Heart right ventricle (tissue), 16 donors: ENCODE data around the gene CLTA. TPM values are rescaled to one million over a fixed set of nuclear protein-coding genes. Genes with fewer than 3 reads are reported as not detected.

Experiments used
- ATAC-seq, 8 donors: fragments of 200-7000 bp; cut with Tn5 transposase; one replicate each; pipeline ENCODE4 v1.9.1; 2020; ENCODE audit warnings: mild to moderate bottlenecking in 8 of 8, moderate library complexity in 8 of 8, moderate number of reproducible peaks in 1 of 8
- DNase-seq, 2 donors: peaks; one replicate each; pipeline ENCODE4 v3.0.0-alpha.2; 2020
- H3K27ac ChIP-seq, 10 donors: fragments of 200-600 bp; sonication (generic) in 2 of 10; one replicate each; pipeline versions ENCODE4 v1.5.0 to v1.8.0; 2020 to 2022; ENCODE audit warnings: mild to moderate bottlenecking in 3 of 10
- H3K27me3 ChIP-seq, 7 donors: fragments of 200-600 bp; one replicate each; pipeline ENCODE4 v1.8.0; 2021 to 2022; ENCODE audit warnings: mild to moderate bottlenecking in 2 of 7
- H3K36me3 ChIP-seq, 9 donors: fragments of 200-600 bp; sonication (generic) in 1 of 9; one replicate each; pipeline versions ENCODE4 v1.5.0 to v1.8.0; 2020 to 2022; ENCODE audit warnings: mild to moderate bottlenecking in 2 of 9
- H3K4me1 ChIP-seq, 9 donors: fragments of 200-600 bp; sonication (generic) in 1 of 9; one replicate each; pipeline versions ENCODE4 v1.5.0 to v1.8.0; 2020 to 2022; ENCODE audit warnings: mild to moderate bottlenecking in 4 of 9
- H3K4me3 ChIP-seq, 10 donors: fragments of 200-600 bp; sonication (generic) in 2 of 10; one replicate each; pipeline versions ENCODE4 v1.5.0 to v1.8.0; 2020 to 2022; ENCODE audit warnings: mild to moderate bottlenecking in 7 of 10, moderate library complexity in 2 of 10
- H3K9me3 ChIP-seq, 11 donors: fragments of 200-600 bp in 10 of 11; sonication (generic) in 2 of 11; one replicate each; pipeline versions ENCODE4 v1.5.0 to v1.8.0; 2013 to 2022; ENCODE audit warnings: mild to moderate bottlenecking in 2 of 11, control low read depth in 1 of 11, moderate library complexity in 1 of 11
- CTCF ChIP-seq, 9 donors: fragments of 200-600 bp; sonication (generic) in 2 of 9; IDR thresholded peaks; one replicate each; pipeline versions ENCODE4 v1.5.0 to v1.8.0; 2021 to 2022; ENCODE audit warnings: antibody characterized with exemption in 9 of 9, mild to moderate bottlenecking in 5 of 9, moderate library complexity in 1 of 9
- WGBS, 2 donors: extraction: QIAGEN DNeasy Blood & Tissue Kit; methylation state at CpG; one replicate each; pipeline ENCODE4 v1.1.7; 2013; ENCODE audit warnings: inconsistent platforms in 1 of 2; 5-methylcytosine and 5-hydroxymethylcytosine counted together
- intact Hi-C, 10 donors: fragments of 100-400 bp; cut with DNase I; formaldehyde crosslinking; loops; one replicate each; pipeline versions ENCODE4 v1.11.1 to v1.14.2; 2022
- polyA plus RNA-seq, 2 donors: library from polyadenylated mRNA; stranded (reverse); fragments of 200-250 nt; gene quantifications; one replicate each; pipeline ENCODE4 v1.2.3, GENCODE V29; 2013
- total RNA-seq, 10 donors: library from RNA; stranded (reverse); fragmentation: NEBNext Ultra II Directional in 3 of 10; extraction: Animal tissue kit (Norgen Biotek cat#: 25700) in 3 of 10; gene quantifications; one replicate each; pipeline versions ENCODE4 v1.2.1 to v1.2.4, GENCODE V29; 2021 to 2023
- donor health status: Arrhythmogenic right ventricular cardiomyopathy.
- donor health status: ischemic (EF 13 %, LVEDD 7.1; RV severe dilation, severe dysfunction).
- donor health status: healthy with polysubstance abuse.
- donor health status: DM: no; HTN: yes; CAD: no.
- donor health status: DM: no; HTN: no; CAD: no.
- donor health status: ischemic (EF 25% LVEDD 6.9; RV normal size, moderate dysfunction).
- donor health status: ischemic (EF 25% LVEDD 5.7; RV mildly dilated, moderate dysfunction).
- donor health status: healthy.
- donor health status: DM: yes; HTN: yes; CAD: no.
- donor health status: Ischemic cardiomyopathy.
- donor health status: ischemic (EF 35%, LVEDD 5.7; RV mildly dilated, moderate dysfunction).
- donor health status: nonischemic (EF 11% LVEDD 7.7; RV severe dilation, severe dysfunction).
- donor health status: DM: yes; HTN: yes; CAD: no.
- donor health status: PGD.
- donor health status: ischemic (EF 29% LVEDD 5.4; RV normal size, mild dysfunction).
- donor health status: nonischemic (EF 23%, LVEDD 6.1; RV moderate dilation, normal function).

The CLTA gene
- total and polyA plus RNA-seq, 12 donors: 34.3 to 138 (median 48.8) TPM

GRCh38 chr9:36142510-36143244, 48.0 kb upstream of the CLTA start:
- H3K27me3 ChIP-seq: no peaks in the 10 kb centered on the region
- H3K9me3 ChIP-seq: peaks cover 0 to 9% (median 0%) of the 10 kb centered on the region in 11 donors
- intact Hi-C loops: no loop called here
- DNase-seq (peak in 1 of 2 donors; percentile 28), ATAC-seq (peak; percentile 9 to 67 (median 56))
- peaks cover 3 to 99% (median 23%) of the 10 kb centered on the region in 9 donors for H3K4me1 ChIP-seq
- H3K4me3 ChIP-seq: peak overlapping the region in 6 of 10 donors; percentile 5 to 38 (median 25)
- TF ChIP-seq CTCF (IDR thresholded peaks at IDR 0.05): no peak
- 56 to 64% methylated on average over 12 of the region's 12 CpGs for WGBS, 2 donors
- H3K36me3 ChIP-seq: peaks cover 0 to 11% (median 0%) of the 10 kb centered on the region in 9 donors
- peak overlapping the region in 9 of 10 donors; percentile 13 to 92 (median 63) for H3K27ac ChIP-seq

GRCh38 chr9:36143245-36143641, 47.5 kb upstream of the CLTA start:
- no peak for DNase-seq

GRCh38 chr9:36144309-36145232, 46.1 kb upstream of the CLTA start:
- 89 to 91% methylated on average over 12 of the region's 12 CpGs for WGBS, 2 donors
- H3K4me1 ChIP-seq: peaks cover 9 to 99% (median 35%) of the 10 kb centered on the region in 9 donors
- TF ChIP-seq CTCF (IDR thresholded peaks at IDR 0.05): no peak

More at GRCh38 chr9:36143245-36143641, 47.5 kb upstream of the CLTA start:
- peak overlapping the region in 9 of 10 donors; percentile 13 to 92 (median 63) for H3K27ac ChIP-seq
- peak in 1 of 8 donors; percentile 3 for ATAC-seq
- peaks cover 0 to 9% (median 0%) of the 10 kb centered on the region in 11 donors for H3K9me3 ChIP-seq
- no peaks in the 10 kb centered on the region for H3K27me3 ChIP-seq
- H3K4me1 ChIP-seq: peaks cover 4 to 99% (median 22%) of the 10 kb centered on the region in 9 donors
- H3K4me3 ChIP-seq: peak overlapping the region in 6 of 10 donors; percentile 5 to 38 (median 25)
- 79 to 84% methylated on average over 13 of the region's 13 CpGs for WGBS, 2 donors
- intact Hi-C loops: no loop called here
- H3K36me3 ChIP-seq: peaks cover 0 to 16% (median 0%) of the 10 kb centered on the region in 9 donors
- TF ChIP-seq CTCF (IDR thresholded peaks at IDR 0.05): no peak

GRCh38 chr9:36145970-36146369, 44.8 kb upstream of the CLTA start:
- peaks cover 0 to 18% (median 0%) of the 10 kb centered on the region in 9 donors for H3K36me3 ChIP-seq
- intact Hi-C loops: no loop called here
- no peak for TF ChIP-seq CTCF (IDR thresholded peaks at IDR 0.05)
- H3K27me3 ChIP-seq: no peaks in the 10 kb centered on the region
- H3K4me1 ChIP-seq: peaks cover 6 to 99% (median 45%) of the 10 kb centered on the region in 9 donors
- ATAC-seq (no peak), DNase-seq (no peak)
- 95 to 99% methylated on average over 4 of the region's 4 CpGs for WGBS, 2 donors
- H3K9me3 ChIP-seq: peaks cover 0 to 9% (median 0%) of the 10 kb centered on the region in 11 donors
- H3K27ac ChIP-seq: peak overlapping the region in 1 of 10 donors; percentile 92
- H3K4me3 ChIP-seq: no peak overlapping the region

More at GRCh38 chr9:36144309-36145232, 46.1 kb upstream of the CLTA start:
- peak overlapping the region in 2 of 10 donors; percentile 43 to 92 for H3K27ac ChIP-seq
- ATAC-seq (no peak), DNase-seq (no peak)
- H3K4me3 ChIP-seq: peak overlapping the region in 1 of 10 donors; percentile 38
- H3K9me3 ChIP-seq: peaks cover 0 to 9% (median 0%) of the 10 kb centered on the region in 11 donors
- no peaks in the 10 kb centered on the region for H3K27me3 ChIP-seq
- peaks cover 0 to 18% (median 0%) of the 10 kb centered on the region in 9 donors for H3K36me3 ChIP-seq
- intact Hi-C loops: no loop called here
